Fibroblast of the conjunctiva (primary cell): ENCODE data around the gene CBLB.
"Not testable (repeated sequence)": the region's sequence is repeated elsewhere in the genome, so short reads cannot be mapped to it uniquely, and the experiment has no call there.

ENCODE experiments used
- DNase-seq: peaks from one replicate; pipeline ENCODE4 v3.0.0-alpha.2; 2010; ENCODE audit warnings: low read depth

Gene CBLB

GRCh38 chr3:105816833-105817232 is 52.0 kb downstream of the CBLB start:
- DNase-seq = no peak

GRCh38 chr3:105815331-105815730 is 53.5 kb downstream of the CBLB start:
- not testable (repeated sequence) for DNase-seq

GRCh38 chr3:105813710-105814109 is 55.1 kb downstream of the CBLB start:
- no peak for DNase-seq

GRCh38 chr3:105812194-105812586 is 56.6 kb downstream of the CBLB start:
- DNase-seq = no peak

GRCh38 chr3:105811518-105812193 is 57.2 kb downstream of the CBLB start:
- DNase-seq = no peak

GRCh38 chr3:105809208-105809888 is 59.5 kb downstream of the CBLB start:
- no peak for DNase-seq

- no peak for DNase-seq
These were observed 61.1 kb downstream of the CBLB start for GRCh38 chr3:105807701-105808100.

GRCh38 chr3:105807146-105807545 is 61.7 kb downstream of the CBLB start:
- no peak for DNase-seq

GRCh38 chr3:105806359-105806758 is 62.5 kb downstream of the CBLB start:
- DNase-seq = no peak

- no peak for DNase-seq
These were observed 63.4 kb downstream of the CBLB start for GRCh38 chr3:105805404-105805803.

- DNase-seq = no peak
These were observed 66.6 kb downstream of the CBLB start for GRCh38 chr3:105802118-105802706.

GRCh38 chr3:105801397-105801796 is 67.4 kb downstream of the CBLB start:
- no peak for DNase-seq

GRCh38 chr3:105800320-105800719 is 68.5 kb downstream of the CBLB start:
- DNase-seq = no peak

GRCh38 chr3:105799286-105799685 is 69.5 kb downstream of the CBLB start:
- DNase-seq = no peak

- no peak for DNase-seq
These were observed 70.4 kb downstream of the CBLB start for GRCh38 chr3:105798381-105798934.

- no peak for DNase-seq
These were observed 75.8 kb downstream of the CBLB start for GRCh38 chr3:105793040-105793439.

GRCh38 chr3:105791919-105792786 is 76.7 kb downstream of the CBLB start:
- DNase-seq = peak; percentile 94

GRCh38 chr3:105791131-105791530 is 77.7 kb downstream of the CBLB start:
- peak; percentile 80 for DNase-seq

- DNase-seq = no peak
These were observed 78.3 kb downstream of the CBLB start for GRCh38 chr3:105790534-105790933.

GRCh38 chr3:105788593-105788992 is 80.2 kb downstream of the CBLB start:
- no peak for DNase-seq

GRCh38 chr3:105787453-105787852 is 81.4 kb downstream of the CBLB start:
- DNase-seq = no peak

GRCh38 chr3:105786990-105787389 is 81.8 kb downstream of the CBLB start:
- no peak for DNase-seq
